Keratinocyte (primary cell): Measurements from ENCODE around the gene VPS13D. TPM values are rescaled to one million over a fixed set of nuclear protein-coding genes. Genes with fewer than 3 reads are reported as not detected.

Experiments used
- DNase-seq: peaks from one replicate; pipeline ENCODE4 v3.0.0-alpha.2; 2011; ENCODE audit warnings: low read depth, missing footprints, low spot score
- FAIRE-seq: peaks from 2 replicates; lab custom pipeline; 2011; peaks lifted over from hg19 to GRCh38; lab: Jason Lieb, UNC
- H2AFZ ChIP-seq: 2 replicates; pipeline ENCODE4 v1.6.0; 2012; ENCODE audit warnings: low read length, control low read depth, inconsistent platforms; ENCODE audit not compliant: control insufficient read depth
- H3K27ac ChIP-seq: 2 replicates; pipeline ENCODE4 v1.5.1; 2011; ENCODE audit warnings: low read length; ENCODE audit not compliant: control insufficient read depth, insufficient read depth
- H3K27me3 ChIP-seq: 3 replicates; pipeline ENCODE4 v1.6.0; 2011; ENCODE audit warnings: low read length; ENCODE audit not compliant: control insufficient read depth, insufficient read depth; ENCODE audit errors: extremely low read depth
- H3K36me3 ChIP-seq, 2 experiments: 2 replicates in 1 of 2; 3 replicates in 1 of 2; pipeline ENCODE4 v1.5.1; 2011; ENCODE audit warnings: low read length in 2 of 2, mild to moderate bottlenecking in 1 of 2; ENCODE audit not compliant: control insufficient read depth in 2 of 2, insufficient read depth in 2 of 2; ENCODE audit errors: extremely low read depth in 1 of 2
- H3K4me1 ChIP-seq: 3 replicates; pipeline ENCODE4 v1.5.1; 2011; ENCODE audit warnings: low read length; ENCODE audit not compliant: control insufficient read depth, insufficient read depth; ENCODE audit errors: extremely low read depth
- H3K4me2 ChIP-seq: 3 replicates; pipeline ENCODE4 v1.6.0; 2011; ENCODE audit warnings: low read depth, low read length; ENCODE audit not compliant: control insufficient read depth, insufficient read depth; ENCODE audit errors: extremely low read depth
- H3K4me3 ChIP-seq, 3 experiments: fragments of 200-600 bp in 1 of 3; sonication (generic) in 1 of 3; 2 replicates in 2 of 3; 3 replicates in 1 of 3; pipeline ENCODE4 v1.5.1; 2011 to 2016; ENCODE audit warnings: low read length in 3 of 3, mild to moderate bottlenecking in 3 of 3, control low read depth in 2 of 3, inconsistent platforms in 1 of 3, low read depth in 1 of 3, mixed read lengths in 1 of 3, mixed run types in 1 of 3, moderate library complexity in 1 of 3; ENCODE audit not compliant: control insufficient read depth in 2 of 3, insufficient read depth in 2 of 3; ENCODE audit errors: extremely low read depth in 1 of 3
- H3K79me2 ChIP-seq: 2 replicates; pipeline ENCODE4 v1.6.0; 2012; ENCODE audit warnings: low read length; ENCODE audit not compliant: control insufficient read depth, insufficient read depth
- H3K9ac ChIP-seq: 3 replicates; pipeline ENCODE4 v1.6.0; 2011; ENCODE audit warnings: low read length; ENCODE audit not compliant: control insufficient read depth, insufficient read depth; ENCODE audit errors: extremely low read depth
- H3K9me1 ChIP-seq: 3 replicates; pipeline ENCODE4 v1.6.0; 2011; ENCODE audit warnings: low read length; ENCODE audit not compliant: control insufficient read depth, insufficient read depth; ENCODE audit errors: extremely low read depth
- H3K9me3 ChIP-seq: 2 replicates; pipeline ENCODE4 v1.5.1; 2012; ENCODE audit warnings: low read depth, low read length; ENCODE audit not compliant: control insufficient read depth
- H4K20me1 ChIP-seq: 3 replicates; pipeline ENCODE4 v1.6.0; 2011; ENCODE audit warnings: low read length; ENCODE audit not compliant: control insufficient read depth, insufficient read depth; ENCODE audit errors: extremely low read depth
- EZH2 ChIP-seq: IDR thresholded peaks from one replicate; pipeline ENCODE4 v1.6.1; 2012; ENCODE audit warnings: inconsistent platforms, mild to moderate bottlenecking, low read length, moderate library complexity
- dilution Hi-C: fragments of 300-500 bp; cut with MboI; formaldehyde crosslinking; loops from one replicate; pipeline ENCODE4 v1.7.0; 2020; ENCODE audit warnings: low sequenced_read_pairs; ENCODE audit not compliant: extremely low pct_ligation_motif_present
- polyA plus RNA-seq, 5 experiments: library from polyadenylated mRNA; depleted of rRNA in 3 of 5; stranded (reverse) in 3 of 5; stranded (forward) in 1 of 5; unstranded in 1 of 5; fragments of >200 nt; gene quantifications; 1 replicate in 1 of 5; 2 replicates in 3 of 5; 3 replicates in 1 of 5; pipeline versions ENCODE4 v1.2.1 to v1.2.3, GENCODE V29; 2011 to 2012; ENCODE audit warnings: missing spikeins in 2 of 5, low read depth in 1 of 5, low replicate concordance in 1 of 5
- TF ChIP-seq, protein P1 (sequence below), 3 experiments: IDR thresholded peaks in 1 of 3; conservative IDR thresholded peaks in 1 of 3; optimal IDR thresholded peaks in 1 of 3; 2 replicates in 2 of 3; 3 replicates in 1 of 3; pipeline versions ENCODE3 to v1.5.1; 2011; ENCODE audit warnings: low read length in 3 of 3, mild to moderate bottlenecking in 3 of 3, moderate library complexity in 2 of 3, control low read depth in 1 of 3, inconsistent platforms in 1 of 3; ENCODE audit not compliant: insufficient read depth in 2 of 3; ENCODE audit errors: extremely low read depth in 1 of 3

The VPS13D gene
- polyA plus RNA-seq, 1 donor (not counting 4 experiments of a cell fraction or from before 2014, with no cell fraction given), result 19.0 TPM

DNA sequence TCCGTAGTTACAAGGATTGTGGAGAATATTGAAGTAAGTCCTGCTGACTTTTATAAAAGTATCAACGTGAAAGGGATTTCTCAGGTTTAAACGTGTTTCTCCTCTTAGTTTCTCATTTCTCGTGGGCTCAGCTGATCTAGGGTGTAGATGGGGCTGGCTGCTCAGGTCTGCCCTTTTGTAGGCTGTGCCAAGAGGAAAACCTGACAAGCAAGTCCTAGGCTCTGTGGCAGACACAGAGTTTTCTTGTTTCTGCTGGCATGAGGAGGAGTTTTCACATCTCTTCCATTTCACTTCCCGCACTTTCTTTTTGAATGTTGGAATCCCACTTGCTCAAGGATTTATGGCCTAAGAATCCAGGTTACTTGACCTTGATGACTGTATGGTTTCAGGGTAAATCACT is 14.8 kb downstream of the VPS13D start:
- TF ChIP-seq, protein P1, sequence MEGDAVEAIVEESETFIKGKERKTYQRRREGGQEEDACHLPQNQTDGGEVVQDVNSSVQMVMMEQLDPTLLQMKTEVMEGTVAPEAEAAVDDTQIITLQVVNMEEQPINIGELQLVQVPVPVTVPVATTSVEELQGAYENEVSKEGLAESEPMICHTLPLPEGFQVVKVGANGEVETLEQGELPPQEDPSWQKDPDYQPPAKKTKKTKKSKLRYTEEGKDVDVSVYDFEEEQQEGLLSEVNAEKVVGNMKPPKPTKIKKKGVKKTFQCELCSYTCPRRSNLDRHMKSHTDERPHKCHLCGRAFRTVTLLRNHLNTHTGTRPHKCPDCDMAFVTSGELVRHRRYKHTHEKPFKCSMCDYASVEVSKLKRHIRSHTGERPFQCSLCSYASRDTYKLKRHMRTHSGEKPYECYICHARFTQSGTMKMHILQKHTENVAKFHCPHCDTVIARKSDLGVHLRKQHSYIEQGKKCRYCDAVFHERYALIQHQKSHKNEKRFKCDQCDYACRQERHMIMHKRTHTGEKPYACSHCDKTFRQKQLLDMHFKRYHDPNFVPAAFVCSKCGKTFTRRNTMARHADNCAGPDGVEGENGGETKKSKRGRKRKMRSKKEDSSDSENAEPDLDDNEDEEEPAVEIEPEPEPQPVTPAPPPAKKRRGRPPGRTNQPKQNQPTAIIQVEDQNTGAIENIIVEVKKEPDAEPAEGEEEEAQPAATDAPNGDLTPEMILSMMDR (optimal IDR thresholded peaks at IDR 0.05 in 1 of 3, IDR thresholded peaks at IDR 0.05 in 1 of 3, conservative IDR thresholded peaks at IDR 0.05 in 1 of 3; ENCODE audit: extremely low read depth in 1 of 3, insufficient read depth in 2 of 3, low read length in 3 of 3), result no peak
- TF ChIP-seq EZH2, result no peak
- DNase-seq, result no peak
- Histone ChIP-seq H3K9me1 (no peaks in the 10 kb centered on the region), H3K4me3 (no peak overlapping the region), H3K36me3 (peaks cover 15 to 26% of the 10 kb centered on the region in 2 experiments), H3K9ac (no peak overlapping the region), H4K20me1 (no peaks in the 10 kb centered on the region), H3K27ac (no peak overlapping the region), H3K4me1 (no peaks in the 10 kb centered on the region), H3K79me2 (peaks cover 7% of the 10 kb centered on the region), H3K27me3 (no peaks in the 10 kb centered on the region), H3K9me3 (no peaks in the 10 kb centered on the region), H3K4me2 (no peak overlapping the region), H2AFZ (no peak overlapping the region)
- FAIRE-seq, result no peak
- dilution Hi-C loops, result no loop called here

DNA sequence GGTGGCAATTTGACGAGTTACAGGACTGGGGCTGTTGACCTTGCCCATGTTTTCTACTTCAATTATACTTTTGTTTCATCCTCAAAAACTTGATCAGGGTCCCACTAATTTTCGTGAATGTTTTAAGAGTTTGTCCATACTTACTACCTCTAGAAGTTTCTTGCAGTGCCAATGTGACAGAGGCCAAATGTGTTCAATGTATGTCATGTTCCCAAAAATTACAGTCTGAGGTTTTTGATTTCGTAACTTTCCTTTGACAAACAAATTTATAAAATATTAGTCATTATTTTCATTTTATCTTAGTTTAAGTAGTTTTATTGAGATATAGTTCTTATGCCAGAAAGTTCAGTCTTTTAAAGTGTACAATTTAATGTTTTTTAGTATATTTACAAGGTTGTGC is 15.3 kb downstream of the VPS13D start:
- DNase-seq (no peak), FAIRE-seq (no peak)
- Histone ChIP-seq H3K9me1 (no peaks in the 10 kb centered on the region), H3K27ac (no peak overlapping the region), H3K4me3 (no peak overlapping the region), H4K20me1 (no peaks in the 10 kb centered on the region), H3K27me3 (no peaks in the 10 kb centered on the region), H3K9me3 (no peaks in the 10 kb centered on the region), H3K4me2 (no peak overlapping the region), H3K36me3 (peaks cover 17 to 29% of the 10 kb centered on the region in 2 experiments), H2AFZ (no peak overlapping the region), H3K9ac (no peak overlapping the region), H3K79me2 (peaks cover 2% of the 10 kb centered on the region), H3K4me1 (no peaks in the 10 kb centered on the region)
- dilution Hi-C loops, result no loop called here
- TF ChIP-seq EZH2, result no peak
- TF ChIP-seq, protein P1 (optimal IDR thresholded peaks at IDR 0.05 in 1 of 3, IDR thresholded peaks at IDR 0.05 in 1 of 3, conservative IDR thresholded peaks at IDR 0.05 in 1 of 3; ENCODE audit: extremely low read depth in 1 of 3, insufficient read depth in 2 of 3, low read length in 3 of 3), result no peak
